Panc1 (cell line): ENCODE data around the gene MICAL1. TPM values are rescaled to one million over a fixed set of nuclear protein-coding genes. Genes with fewer than 3 reads are reported as not detected.

Experiments used
- ATAC-seq: fragments of 200-7000 bp; cut with Tn5 transposase; 2 replicates; pipeline ENCODE4 v1.9.1; 2020; ENCODE audit warnings: mild to moderate bottlenecking, moderate library complexity
- BruUV-seq: library from RNA; stranded (reverse); fragments of 400-500 nt; replicated peaks from 2 replicates; lab custom pipeline; 2021; lab: Mats Ljungman, UMichigan
- CTCF ChIA-PET: fragments of 300-600 bp; sonication (Branson Sonifier 250); formaldehyde crosslinking; loops from one replicate; lab custom pipeline; 2022; ENCODE audit warnings: antibody characterized with exemption; lab: Charles Lee
- POLR2A ChIA-PET: fragments of 300-600 bp; sonication (Branson Sonifier 250); formaldehyde crosslinking; loops from one replicate; lab custom pipeline; 2022; ENCODE audit warnings: antibody characterized with exemption; lab: Charles Lee
- DNase-seq: peaks from one replicate; pipeline ENCODE4 v3.0.0-alpha.2; 2010; ENCODE audit warnings: low read depth, low spot score
- H3K27ac ChIP-seq: 2 replicates; pipeline ENCODE4 v1.5.1; 2011; ENCODE audit warnings: mild to moderate bottlenecking, low read length, inconsistent platforms
- H3K27me3 ChIP-seq: fragments of 200-500 bp; sonication (Bioruptor generic); 2 replicates; pipeline ENCODE4 v1.6.0; 2014; ENCODE audit warnings: low read length, inconsistent platforms; ENCODE audit not compliant: control insufficient read depth, insufficient read depth
- H3K36me3 ChIP-seq: fragments of 200-500 bp; sonication (Bioruptor generic); 2 replicates; pipeline ENCODE4 v1.5.1; 2014; ENCODE audit warnings: inconsistent platforms, mild to moderate bottlenecking, low read length, moderate library complexity; ENCODE audit not compliant: control insufficient read depth, insufficient read depth
- H3K4me1 ChIP-seq: 2 replicates; pipeline ENCODE4 v1.5.1; 2011; ENCODE audit warnings: inconsistent platforms, mild to moderate bottlenecking, low read length, moderate library complexity; ENCODE audit not compliant: control insufficient read depth, insufficient read depth
- H3K4me3 ChIP-seq, 2 experiments: 2 replicates each; pipeline ENCODE4 v1.5.1; 2011 to 2012; ENCODE audit warnings: low read depth in 2 of 2, low read length in 2 of 2, mild to moderate bottlenecking in 2 of 2, inconsistent platforms in 1 of 2, moderate library complexity in 1 of 2
- H3K9me3 ChIP-seq: fragments of 200-500 bp; sonication (Bioruptor generic); 2 replicates; pipeline ENCODE4 v1.5.1; 2014; ENCODE audit warnings: low read depth, mild to moderate bottlenecking, inconsistent platforms, low read length, moderate library complexity; ENCODE audit not compliant: control insufficient read depth, insufficient read depth
- POLR2AphosphoS5 ChIP-seq: IDR thresholded peaks from 2 replicates; pipeline ENCODE4 v1.6.1; 2012; ENCODE audit warnings: mild to moderate bottlenecking, low read depth, low read length, moderate library complexity
- SIN3A ChIP-seq: IDR thresholded peaks from 2 replicates; pipeline ENCODE4 v1.6.1; 2012; ENCODE audit warnings: low read depth, mild to moderate bottlenecking, low read length, moderate library complexity, borderline replicate concordance; ENCODE audit not compliant: insufficient read depth
- TCF7L2 ChIP-seq: IDR thresholded peaks from 2 replicates; pipeline ENCODE4 v1.6.1; 2011; ENCODE audit warnings: mild to moderate bottlenecking, low read depth, low read length, inconsistent platforms
- in situ Hi-C: cut with HindIII; loops from 2 replicates; pipeline ENCODE4 v1.10.0; 2016; ENCODE audit warnings: low sequenced_read_pairs, low pct_unique_long_range_greater_than_20kb
- intact Hi-C: fragments of 100-400 bp; cut with micrococcal nuclease; formaldehyde crosslinking; loops from one replicate; pipeline ENCODE4 v1.10.0; 2022; ENCODE audit not compliant: unreplicated experiment
- total RNA-seq: library from RNA; stranded (reverse); gene quantifications from one replicate; pipeline ENCODE4 v1.2.1, GENCODE V29; 2021; ENCODE audit not compliant: unreplicated experiment
- TF ChIP-seq, protein P1 (sequence below): fragments of 450-650 bp; IDR thresholded peaks from 2 replicates; pipeline ENCODE4 v1.5.1; 2017; ENCODE audit warnings: mild to moderate bottlenecking
- TF ChIP-seq, protein P2 (sequence below), 2 experiments: IDR thresholded peaks; 2 replicates each; pipeline ENCODE4 v1.6.1; 2011 to 2012; ENCODE audit warnings: low read depth in 2 of 2, control low read depth in 1 of 2, low read length in 1 of 2, mild to moderate bottlenecking in 1 of 2, moderate library complexity in 1 of 2; ENCODE audit not compliant: insufficient read depth in 1 of 2

Gene MICAL1
- total RNA-seq, 1 experiment from 2014 or later, result 64.5 TPM

DNA sequence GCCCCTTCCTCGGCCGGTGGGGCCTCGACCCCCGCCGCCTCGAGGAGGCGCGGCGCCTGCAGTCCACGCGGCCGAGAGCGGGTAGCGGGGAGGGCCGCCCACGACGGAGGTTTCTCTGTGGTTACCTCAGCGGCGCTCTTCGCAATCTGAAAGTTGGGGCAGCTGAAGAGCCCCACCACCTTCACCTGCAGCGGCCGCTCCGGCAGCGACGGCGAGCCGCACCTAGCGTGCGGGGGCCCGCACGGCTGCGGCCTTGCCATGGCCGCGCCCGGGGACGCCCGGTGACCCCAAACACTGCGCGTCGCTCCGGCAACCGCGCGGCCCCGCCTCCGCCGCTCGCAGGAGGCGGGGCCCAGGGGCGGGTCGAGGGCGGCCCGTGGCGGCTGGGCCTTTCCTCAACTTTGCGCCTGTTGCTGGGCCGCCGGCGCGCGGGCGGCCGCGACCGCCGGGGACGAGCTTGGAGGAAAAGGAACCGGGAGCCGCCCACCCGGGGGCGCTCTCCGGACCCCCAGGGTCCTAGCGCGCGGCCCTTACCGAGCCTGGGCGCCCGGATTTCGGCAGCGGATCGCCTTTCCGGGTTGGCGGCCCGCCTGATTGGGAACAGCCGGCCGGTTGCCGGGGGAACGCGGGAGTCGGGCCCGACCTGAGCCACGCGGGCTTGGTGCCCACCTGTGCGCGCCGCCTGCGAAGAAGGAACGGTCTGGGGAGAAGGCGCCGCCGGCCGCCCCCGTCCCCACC is 15.1 kb downstream of the MICAL1 start, which contains the start of the genes PPIL6 and SMPD2:
Gene PPIL6 (minus strand): TSS at position 298 of the 738 bp plus-strand sequence. CDS start 38 bp downstream, at position 260.
Gene SMPD2 (plus strand): TSS at position 394 of the 738 bp plus-strand sequence. CDS start 398 bp downstream, outside the sequence.
- Histone ChIP-seq H3K4me3 (peak within 1 kb of the TSS; percentile 74 to 77), H3K27me3 (no peaks in the 10 kb centered on the region), H3K27ac (peak within 1 kb of the TSS; percentile 83), H3K9me3 (no peaks in the 10 kb centered on the region), H3K36me3 (peaks cover 2% of the 10 kb centered on the region; the same call in 1 of the 2 replicates), H3K4me1 (peaks cover 14% of the 10 kb centered on the region)
- ChIA-PET CTCF (interaction anchor here (1.0 kb wide), 1 partner anchor 252 kb away, joined by 4 read pairs; no protein-coding TSS in a partner anchor), POLR2A (interaction anchor here (0.5 to 1.6 kb wide), 4 partner anchors 20 to 346 kb away, joined by 3 to 4 read pairs (median 3); partner anchors contain the start of gene SESN1)
- TF ChIP-seq, protein P1, sequence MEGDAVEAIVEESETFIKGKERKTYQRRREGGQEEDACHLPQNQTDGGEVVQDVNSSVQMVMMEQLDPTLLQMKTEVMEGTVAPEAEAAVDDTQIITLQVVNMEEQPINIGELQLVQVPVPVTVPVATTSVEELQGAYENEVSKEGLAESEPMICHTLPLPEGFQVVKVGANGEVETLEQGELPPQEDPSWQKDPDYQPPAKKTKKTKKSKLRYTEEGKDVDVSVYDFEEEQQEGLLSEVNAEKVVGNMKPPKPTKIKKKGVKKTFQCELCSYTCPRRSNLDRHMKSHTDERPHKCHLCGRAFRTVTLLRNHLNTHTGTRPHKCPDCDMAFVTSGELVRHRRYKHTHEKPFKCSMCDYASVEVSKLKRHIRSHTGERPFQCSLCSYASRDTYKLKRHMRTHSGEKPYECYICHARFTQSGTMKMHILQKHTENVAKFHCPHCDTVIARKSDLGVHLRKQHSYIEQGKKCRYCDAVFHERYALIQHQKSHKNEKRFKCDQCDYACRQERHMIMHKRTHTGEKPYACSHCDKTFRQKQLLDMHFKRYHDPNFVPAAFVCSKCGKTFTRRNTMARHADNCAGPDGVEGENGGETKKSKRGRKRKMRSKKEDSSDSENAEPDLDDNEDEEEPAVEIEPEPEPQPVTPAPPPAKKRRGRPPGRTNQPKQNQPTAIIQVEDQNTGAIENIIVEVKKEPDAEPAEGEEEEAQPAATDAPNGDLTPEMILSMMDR, result no peak
- TF ChIP-seq TCF7L2 (peak; percentile 30; the same call in 1 of the 2 replicates), SIN3A (peak; percentile 97), POLR2AphosphoS5 (peak; percentile 84)
- TF ChIP-seq, protein P2, sequence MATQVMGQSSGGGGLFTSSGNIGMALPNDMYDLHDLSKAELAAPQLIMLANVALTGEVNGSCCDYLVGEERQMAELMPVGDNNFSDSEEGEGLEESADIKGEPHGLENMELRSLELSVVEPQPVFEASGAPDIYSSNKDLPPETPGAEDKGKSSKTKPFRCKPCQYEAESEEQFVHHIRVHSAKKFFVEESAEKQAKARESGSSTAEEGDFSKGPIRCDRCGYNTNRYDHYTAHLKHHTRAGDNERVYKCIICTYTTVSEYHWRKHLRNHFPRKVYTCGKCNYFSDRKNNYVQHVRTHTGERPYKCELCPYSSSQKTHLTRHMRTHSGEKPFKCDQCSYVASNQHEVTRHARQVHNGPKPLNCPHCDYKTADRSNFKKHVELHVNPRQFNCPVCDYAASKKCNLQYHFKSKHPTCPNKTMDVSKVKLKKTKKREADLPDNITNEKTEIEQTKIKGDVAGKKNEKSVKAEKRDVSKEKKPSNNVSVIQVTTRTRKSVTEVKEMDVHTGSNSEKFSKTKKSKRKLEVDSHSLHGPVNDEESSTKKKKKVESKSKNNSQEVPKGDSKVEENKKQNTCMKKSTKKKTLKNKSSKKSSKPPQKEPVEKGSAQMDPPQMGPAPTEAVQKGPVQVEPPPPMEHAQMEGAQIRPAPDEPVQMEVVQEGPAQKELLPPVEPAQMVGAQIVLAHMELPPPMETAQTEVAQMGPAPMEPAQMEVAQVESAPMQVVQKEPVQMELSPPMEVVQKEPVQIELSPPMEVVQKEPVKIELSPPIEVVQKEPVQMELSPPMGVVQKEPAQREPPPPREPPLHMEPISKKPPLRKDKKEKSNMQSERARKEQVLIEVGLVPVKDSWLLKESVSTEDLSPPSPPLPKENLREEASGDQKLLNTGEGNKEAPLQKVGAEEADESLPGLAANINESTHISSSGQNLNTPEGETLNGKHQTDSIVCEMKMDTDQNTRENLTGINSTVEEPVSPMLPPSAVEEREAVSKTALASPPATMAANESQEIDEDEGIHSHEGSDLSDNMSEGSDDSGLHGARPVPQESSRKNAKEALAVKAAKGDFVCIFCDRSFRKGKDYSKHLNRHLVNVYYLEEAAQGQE (IDR thresholded peaks at IDR 0.05; ENCODE audit: insufficient read depth in 1 of 2, low read depth in 2 of 2, low read length in 1 of 2), result 0 out of 4 replicates have a peak, but pooled peaks of 1 of the 2 experiments have one; percentile 16
- intact Hi-C loops (loop anchor here (5.0 kb wide), 1 partner anchor 58 kb away; the partner anchor contains the start of gene CD164), in situ Hi-C loops (no loop called here)
- DNase-seq (no peak), ATAC-seq (peak; percentile 93)
- BruUV-seq, result no TSS peak

DNA sequence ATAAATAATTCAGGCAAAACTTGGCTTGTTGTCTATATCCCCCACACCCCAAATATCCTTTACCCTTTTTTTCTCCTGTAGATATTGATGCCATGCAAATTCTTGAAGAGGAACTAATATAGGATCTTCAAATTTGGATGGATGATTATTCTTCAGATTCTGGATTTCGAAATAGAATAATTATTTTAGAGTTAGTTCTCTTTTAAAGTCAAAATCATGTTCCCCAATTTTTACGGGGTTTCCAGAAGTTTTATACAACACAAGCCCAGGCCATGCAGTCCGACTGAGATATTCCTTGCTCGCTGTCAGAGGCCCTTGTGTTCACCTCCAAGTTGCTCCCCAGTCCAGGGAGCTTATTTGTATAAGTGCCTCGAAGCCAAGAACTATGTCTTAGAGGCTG is 19.5 kb downstream of the MICAL1 start:
- ChIA-PET CTCF (no interaction called here), POLR2A (no interaction called here)
- no TSS peak for BruUV-seq
- no peak for DNase-seq
- no peaks in the 10 kb centered on the region for H3K27me3 ChIP-seq
- H3K9me3 ChIP-seq, result no peaks in the 10 kb centered on the region
- in situ Hi-C loops (no loop called here), intact Hi-C loops (loop anchor here (10.0 kb wide), 1 partner anchor 251 kb away; no protein-coding TSS in a partner anchor)
- no peak for ATAC-seq
- no peak overlapping the region for H3K4me3 ChIP-seq
- peaks cover 6% of the 10 kb centered on the region; the same call in 1 of the 2 replicates for H3K4me1 ChIP-seq
- H3K27ac ChIP-seq, result no peak overlapping the region
- TF ChIP-seq, protein P2 (IDR thresholded peaks at IDR 0.05; ENCODE audit: insufficient read depth in 1 of 2, low read depth in 2 of 2, low read length in 1 of 2), result no peak
- TF ChIP-seq, protein P1, result no peak
- TF ChIP-seq SIN3A (no peak), POLR2AphosphoS5 (no peak), TCF7L2 (no peak)
- no peaks in the 10 kb centered on the region for H3K36me3 ChIP-seq
